Measurements from ENCODE around the gene ENO3.

DNA sequence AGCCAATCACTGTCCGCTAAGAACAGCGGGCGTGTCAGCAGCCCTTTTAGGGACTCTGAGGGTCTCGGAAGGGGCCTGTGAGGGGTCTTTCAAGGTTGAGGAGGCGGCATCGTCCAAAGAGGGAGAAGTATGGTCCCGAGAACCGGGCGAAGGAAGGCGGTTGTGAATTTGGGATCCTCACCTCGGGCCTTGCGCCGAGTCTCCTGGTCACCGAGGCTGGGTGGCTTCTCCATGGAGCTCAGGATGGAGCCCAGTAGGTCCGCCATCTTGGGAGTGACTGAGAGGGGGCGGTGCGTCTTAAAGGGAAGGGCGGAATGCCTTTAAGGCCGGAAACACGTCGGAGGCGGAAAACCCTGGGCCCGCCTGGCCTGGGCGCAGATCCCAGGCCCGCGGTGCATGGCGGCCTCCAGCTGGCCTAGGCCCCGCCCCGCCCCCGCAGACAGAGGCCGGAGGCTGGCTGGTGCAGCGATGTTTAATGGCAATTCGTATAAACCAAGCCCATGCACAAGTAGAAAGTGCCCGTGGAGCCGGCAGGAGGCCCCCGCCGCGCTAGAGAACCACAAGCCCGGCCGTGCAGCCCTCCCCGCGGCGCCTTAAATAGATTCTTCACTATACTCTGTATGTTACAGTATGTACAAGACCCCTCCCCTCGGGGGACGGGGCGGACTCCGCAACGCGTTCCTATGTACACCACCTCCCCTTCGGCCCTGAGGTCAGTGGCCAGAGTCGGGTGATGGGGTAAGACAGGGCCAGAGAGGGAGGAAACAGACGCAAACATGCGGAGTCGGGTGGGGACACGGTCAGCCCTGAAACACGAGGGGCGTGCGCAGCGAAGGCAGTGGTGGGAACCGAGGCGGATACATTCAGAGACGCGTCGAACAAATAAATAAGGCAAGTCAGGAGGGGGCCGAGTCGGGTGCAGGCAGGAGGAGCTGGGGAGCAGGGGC lies 16.9 kb downstream of the ENO3 start, which contains the start of gene SPAG7:
- TF ChIP-seq, protein P1, sequence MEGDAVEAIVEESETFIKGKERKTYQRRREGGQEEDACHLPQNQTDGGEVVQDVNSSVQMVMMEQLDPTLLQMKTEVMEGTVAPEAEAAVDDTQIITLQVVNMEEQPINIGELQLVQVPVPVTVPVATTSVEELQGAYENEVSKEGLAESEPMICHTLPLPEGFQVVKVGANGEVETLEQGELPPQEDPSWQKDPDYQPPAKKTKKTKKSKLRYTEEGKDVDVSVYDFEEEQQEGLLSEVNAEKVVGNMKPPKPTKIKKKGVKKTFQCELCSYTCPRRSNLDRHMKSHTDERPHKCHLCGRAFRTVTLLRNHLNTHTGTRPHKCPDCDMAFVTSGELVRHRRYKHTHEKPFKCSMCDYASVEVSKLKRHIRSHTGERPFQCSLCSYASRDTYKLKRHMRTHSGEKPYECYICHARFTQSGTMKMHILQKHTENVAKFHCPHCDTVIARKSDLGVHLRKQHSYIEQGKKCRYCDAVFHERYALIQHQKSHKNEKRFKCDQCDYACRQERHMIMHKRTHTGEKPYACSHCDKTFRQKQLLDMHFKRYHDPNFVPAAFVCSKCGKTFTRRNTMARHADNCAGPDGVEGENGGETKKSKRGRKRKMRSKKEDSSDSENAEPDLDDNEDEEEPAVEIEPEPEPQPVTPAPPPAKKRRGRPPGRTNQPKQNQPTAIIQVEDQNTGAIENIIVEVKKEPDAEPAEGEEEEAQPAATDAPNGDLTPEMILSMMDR (conservative IDR thresholded peaks at IDR 0.05; ENCODE audit: low read depth in 2 of 2) = no peak
- TF ChIP-seq EZH2phosphoT487 (IDR thresholded peaks at IDR 0.05; ENCODE audit: unreplicated experiment) (no peak), POLR2AphosphoS5 (IDR thresholded peaks at IDR 0.05; ENCODE audit: low read depth) (peak; percentile 46), EZH2 (IDR thresholded peaks at IDR 0.05; ENCODE audit: low read depth, unreplicated experiment) (no peak), STAT1 (IDR thresholded peaks at IDR 0.05; ENCODE audit: unreplicated experiment) (no peak), ZNF331 (CRISPR knock-in tag; IDR thresholded peaks at IDR 0.05; ENCODE audit: low read depth) (no peak), JUNB (IDR thresholded peaks at IDR 0.05; ENCODE audit: unreplicated experiment) (no peak), CREB1 (CRISPR knock-in tag; IDR thresholded peaks at IDR 0.05; ENCODE audit: low read depth) (peak; percentile 37)
- TF ChIP-seq, protein P2, sequence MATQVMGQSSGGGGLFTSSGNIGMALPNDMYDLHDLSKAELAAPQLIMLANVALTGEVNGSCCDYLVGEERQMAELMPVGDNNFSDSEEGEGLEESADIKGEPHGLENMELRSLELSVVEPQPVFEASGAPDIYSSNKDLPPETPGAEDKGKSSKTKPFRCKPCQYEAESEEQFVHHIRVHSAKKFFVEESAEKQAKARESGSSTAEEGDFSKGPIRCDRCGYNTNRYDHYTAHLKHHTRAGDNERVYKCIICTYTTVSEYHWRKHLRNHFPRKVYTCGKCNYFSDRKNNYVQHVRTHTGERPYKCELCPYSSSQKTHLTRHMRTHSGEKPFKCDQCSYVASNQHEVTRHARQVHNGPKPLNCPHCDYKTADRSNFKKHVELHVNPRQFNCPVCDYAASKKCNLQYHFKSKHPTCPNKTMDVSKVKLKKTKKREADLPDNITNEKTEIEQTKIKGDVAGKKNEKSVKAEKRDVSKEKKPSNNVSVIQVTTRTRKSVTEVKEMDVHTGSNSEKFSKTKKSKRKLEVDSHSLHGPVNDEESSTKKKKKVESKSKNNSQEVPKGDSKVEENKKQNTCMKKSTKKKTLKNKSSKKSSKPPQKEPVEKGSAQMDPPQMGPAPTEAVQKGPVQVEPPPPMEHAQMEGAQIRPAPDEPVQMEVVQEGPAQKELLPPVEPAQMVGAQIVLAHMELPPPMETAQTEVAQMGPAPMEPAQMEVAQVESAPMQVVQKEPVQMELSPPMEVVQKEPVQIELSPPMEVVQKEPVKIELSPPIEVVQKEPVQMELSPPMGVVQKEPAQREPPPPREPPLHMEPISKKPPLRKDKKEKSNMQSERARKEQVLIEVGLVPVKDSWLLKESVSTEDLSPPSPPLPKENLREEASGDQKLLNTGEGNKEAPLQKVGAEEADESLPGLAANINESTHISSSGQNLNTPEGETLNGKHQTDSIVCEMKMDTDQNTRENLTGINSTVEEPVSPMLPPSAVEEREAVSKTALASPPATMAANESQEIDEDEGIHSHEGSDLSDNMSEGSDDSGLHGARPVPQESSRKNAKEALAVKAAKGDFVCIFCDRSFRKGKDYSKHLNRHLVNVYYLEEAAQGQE (IDR thresholded peaks at IDR 0.05; ENCODE audit: unreplicated experiment) = no peak
- TF ChIP-seq, protein P3, sequence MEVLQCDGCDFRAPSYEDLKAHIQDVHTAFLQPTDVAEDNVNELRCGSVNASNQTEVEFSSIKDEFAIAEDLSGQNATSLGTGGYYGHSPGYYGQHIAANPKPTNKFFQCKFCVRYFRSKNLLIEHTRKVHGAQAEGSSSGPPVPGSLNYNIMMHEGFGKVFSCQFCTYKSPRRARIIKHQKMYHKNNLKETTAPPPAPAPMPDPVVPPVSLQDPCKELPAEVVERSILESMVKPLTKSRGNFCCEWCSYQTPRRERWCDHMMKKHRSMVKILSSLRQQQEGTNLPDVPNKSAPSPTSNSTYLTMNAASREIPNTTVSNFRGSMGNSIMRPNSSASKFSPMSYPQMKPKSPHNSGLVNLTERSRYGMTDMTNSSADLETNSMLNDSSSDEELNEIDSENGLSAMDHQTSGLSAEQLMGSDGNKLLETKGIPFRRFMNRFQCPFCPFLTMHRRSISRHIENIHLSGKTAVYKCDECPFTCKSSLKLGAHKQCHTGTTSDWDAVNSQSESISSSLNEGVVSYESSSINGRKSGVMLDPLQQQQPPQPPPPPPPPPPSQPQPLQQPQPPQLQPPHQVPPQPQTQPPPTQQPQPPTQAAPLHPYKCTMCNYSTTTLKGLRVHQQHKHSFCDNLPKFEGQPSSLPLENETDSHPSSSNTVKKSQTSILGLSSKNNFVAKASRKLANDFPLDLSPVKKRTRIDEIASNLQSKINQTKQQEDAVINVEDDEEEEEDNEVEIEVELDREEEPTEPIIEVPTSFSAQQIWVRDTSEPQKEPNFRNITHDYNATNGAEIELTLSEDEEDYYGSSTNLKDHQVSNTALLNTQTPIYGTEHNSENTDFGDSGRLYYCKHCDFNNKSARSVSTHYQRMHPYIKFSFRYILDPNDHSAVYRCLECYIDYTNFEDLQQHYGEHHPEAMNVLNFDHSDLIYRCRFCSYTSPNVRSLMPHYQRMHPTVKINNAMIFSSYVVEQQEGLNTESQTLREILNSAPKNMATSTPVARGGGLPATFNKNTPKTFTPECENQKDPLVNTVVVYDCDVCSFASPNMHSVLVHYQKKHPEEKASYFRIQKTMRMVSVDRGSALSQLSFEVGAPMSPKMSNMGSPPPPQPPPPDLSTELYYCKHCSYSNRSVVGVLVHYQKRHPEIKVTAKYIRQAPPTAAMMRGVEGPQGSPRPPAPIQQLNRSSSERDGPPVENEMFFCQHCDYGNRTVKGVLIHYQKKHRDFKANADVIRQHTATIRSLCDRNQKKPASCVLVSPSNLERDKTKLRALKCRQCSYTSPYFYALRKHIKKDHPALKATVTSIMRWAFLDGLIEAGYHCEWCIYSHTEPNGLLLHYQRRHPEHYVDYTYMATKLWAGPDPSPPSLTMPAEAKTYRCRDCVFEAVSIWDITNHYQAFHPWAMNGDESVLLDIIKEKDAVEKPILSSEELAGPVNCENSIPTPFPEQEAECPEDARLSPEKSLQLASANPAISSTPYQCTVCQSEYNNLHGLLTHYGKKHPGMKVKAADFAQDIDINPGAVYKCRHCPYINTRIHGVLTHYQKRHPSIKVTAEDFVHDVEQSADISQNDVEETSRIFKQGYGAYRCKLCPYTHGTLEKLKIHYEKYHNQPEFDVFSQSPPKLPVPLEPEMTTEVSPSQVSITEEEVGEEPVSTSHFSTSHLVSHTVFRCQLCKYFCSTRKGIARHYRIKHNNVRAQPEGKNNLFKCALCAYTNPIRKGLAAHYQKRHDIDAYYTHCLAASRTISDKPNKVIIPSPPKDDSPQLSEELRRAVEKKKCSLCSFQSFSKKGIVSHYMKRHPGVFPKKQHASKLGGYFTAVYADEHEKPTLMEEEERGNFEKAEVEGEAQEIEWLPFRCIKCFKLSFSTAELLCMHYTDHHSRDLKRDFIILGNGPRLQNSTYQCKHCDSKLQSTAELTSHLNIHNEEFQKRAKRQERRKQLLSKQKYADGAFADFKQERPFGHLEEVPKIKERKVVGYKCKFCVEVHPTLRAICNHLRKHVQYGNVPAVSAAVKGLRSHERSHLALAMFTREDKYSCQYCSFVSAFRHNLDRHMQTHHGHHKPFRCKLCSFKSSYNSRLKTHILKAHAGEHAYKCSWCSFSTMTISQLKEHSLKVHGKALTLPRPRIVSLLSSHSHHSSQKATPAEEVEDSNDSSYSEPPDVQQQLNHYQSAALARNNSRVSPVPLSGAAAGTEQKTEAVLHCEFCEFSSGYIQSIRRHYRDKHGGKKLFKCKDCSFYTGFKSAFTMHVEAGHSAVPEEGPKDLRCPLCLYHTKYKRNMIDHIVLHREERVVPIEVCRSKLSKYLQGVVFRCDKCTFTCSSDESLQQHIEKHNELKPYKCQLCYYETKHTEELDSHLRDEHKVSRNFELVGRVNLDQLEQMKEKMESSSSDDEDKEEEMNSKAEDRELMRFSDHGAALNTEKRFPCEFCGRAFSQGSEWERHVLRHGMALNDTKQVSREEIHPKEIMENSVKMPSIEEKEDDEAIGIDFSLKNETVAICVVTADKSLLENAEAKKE (CRISPR knock-in tag; IDR thresholded peaks at IDR 0.05) = no peak
